Measurements from ENCODE around the gene EIF2AK3. TPM values are rescaled to one million over a fixed set of nuclear protein-coding genes. Genes with fewer than 3 reads are reported as not detected.

EIF2AK3 gene
- total and polyA plus RNA-seq, 2 of the 13 experiments (the other 11 are each of a cell fraction or from before 2014, with no cell fraction given): 10.3 to 30.6 TPM

DNA sequence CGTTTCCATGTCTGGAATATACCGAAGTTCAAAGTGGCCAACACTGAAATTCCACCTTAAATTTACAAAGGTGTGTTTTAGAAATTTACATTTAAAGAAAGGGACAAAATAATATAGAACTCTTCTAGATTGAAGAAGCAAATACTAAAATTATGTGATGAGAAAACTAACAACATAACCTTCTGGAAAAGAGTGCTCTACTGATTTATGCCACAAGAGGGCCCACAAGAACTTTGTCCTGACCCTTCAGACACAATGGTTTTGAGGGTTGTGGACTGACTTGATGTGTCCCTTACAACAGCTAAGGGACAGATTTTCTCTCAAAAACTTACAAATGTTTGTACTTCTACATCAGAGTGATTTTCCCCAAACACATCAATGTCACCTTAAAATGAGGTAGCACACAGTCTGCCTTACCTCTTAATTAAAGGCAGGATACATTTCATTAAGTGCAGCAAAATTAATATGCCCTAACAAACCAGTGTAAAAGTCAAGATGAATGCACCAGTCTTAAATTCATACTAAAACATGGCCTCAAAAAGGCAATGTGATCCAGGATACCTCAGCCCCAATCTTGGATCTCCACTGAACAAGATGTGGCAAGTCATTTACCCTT, 36.2 kb downstream of the EIF2AK3 start (continued):
- TF ChIP-seq MIXL1 (CRISPR knock-in tag; IDR thresholded peaks at IDR 0.05) (0 out of 2 replicates have a peak, but pooled peaks have one; percentile 19), ELF1 (CRISPR knock-in tag; IDR thresholded peaks at IDR 0.05) (no peak), GLI4 (CRISPR knock-in tag; IDR thresholded peaks at IDR 0.05; ENCODE audit: borderline replicate concordance) (no peak), MXD4 (CRISPR knock-in tag; IDR thresholded peaks at IDR 0.05) (no peak), ZNF510 (CRISPR knock-in tag; IDR thresholded peaks at IDR 0.05; ENCODE audit: low read depth) (no peak), CBX5 (CRISPR knock-in tag; IDR thresholded peaks at IDR 0.05; ENCODE audit: borderline replicate concordance) (no peak), NR2F6 (IDR thresholded peaks at IDR 0.05) (0 out of 2 replicates have a peak, but pooled peaks have one; percentile 8), NR2F6 (CRISPR knock-in tag; IDR thresholded peaks at IDR 0.05) (no peak), YY1 (IDR thresholded peaks at IDR 0.05; ENCODE audit: insufficient read depth, insufficient replicate concordance, low read depth, low read length) (no peak), MED13 (CRISPR knock-in tag; IDR thresholded peaks at IDR 0.05) (no peak), ZSCAN12 (CRISPR knock-in tag; IDR thresholded peaks at IDR 0.05) (no peak), NCOR1 (IDR thresholded peaks at IDR 0.05; ENCODE audit: borderline replicate concordance, low read length) (no peak), ZNF12 (CRISPR knock-in tag; IDR thresholded peaks at IDR 0.05) (no peak), ZFP1 (CRISPR knock-in tag; IDR thresholded peaks at IDR 0.05) (no peak), SP1 (IDR thresholded peaks at IDR 0.05) (no peak), SP1 (CRISPR knock-in tag; IDR thresholded peaks at IDR 0.05) (no peak)
- TF ChIP-seq, protein P1, sequence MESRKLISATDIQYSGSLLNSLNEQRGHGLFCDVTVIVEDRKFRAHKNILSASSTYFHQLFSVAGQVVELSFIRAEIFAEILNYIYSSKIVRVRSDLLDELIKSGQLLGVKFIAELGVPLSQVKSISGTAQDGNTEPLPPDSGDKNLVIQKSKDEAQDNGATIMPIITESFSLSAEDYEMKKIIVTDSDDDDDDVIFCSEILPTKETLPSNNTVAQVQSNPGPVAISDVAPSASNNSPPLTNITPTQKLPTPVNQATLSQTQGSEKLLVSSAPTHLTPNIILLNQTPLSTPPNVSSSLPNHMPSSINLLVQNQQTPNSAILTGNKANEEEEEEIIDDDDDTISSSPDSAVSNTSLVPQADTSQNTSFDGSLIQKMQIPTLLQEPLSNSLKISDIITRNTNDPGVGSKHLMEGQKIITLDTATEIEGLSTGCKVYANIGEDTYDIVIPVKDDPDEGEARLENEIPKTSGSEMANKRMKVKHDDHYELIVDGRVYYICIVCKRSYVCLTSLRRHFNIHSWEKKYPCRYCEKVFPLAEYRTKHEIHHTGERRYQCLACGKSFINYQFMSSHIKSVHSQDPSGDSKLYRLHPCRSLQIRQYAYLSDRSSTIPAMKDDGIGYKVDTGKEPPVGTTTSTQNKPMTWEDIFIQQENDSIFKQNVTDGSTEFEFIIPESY (CRISPR knock-in tag; IDR thresholded peaks at IDR 0.05): no peak
- TF ChIP-seq, protein P2, sequence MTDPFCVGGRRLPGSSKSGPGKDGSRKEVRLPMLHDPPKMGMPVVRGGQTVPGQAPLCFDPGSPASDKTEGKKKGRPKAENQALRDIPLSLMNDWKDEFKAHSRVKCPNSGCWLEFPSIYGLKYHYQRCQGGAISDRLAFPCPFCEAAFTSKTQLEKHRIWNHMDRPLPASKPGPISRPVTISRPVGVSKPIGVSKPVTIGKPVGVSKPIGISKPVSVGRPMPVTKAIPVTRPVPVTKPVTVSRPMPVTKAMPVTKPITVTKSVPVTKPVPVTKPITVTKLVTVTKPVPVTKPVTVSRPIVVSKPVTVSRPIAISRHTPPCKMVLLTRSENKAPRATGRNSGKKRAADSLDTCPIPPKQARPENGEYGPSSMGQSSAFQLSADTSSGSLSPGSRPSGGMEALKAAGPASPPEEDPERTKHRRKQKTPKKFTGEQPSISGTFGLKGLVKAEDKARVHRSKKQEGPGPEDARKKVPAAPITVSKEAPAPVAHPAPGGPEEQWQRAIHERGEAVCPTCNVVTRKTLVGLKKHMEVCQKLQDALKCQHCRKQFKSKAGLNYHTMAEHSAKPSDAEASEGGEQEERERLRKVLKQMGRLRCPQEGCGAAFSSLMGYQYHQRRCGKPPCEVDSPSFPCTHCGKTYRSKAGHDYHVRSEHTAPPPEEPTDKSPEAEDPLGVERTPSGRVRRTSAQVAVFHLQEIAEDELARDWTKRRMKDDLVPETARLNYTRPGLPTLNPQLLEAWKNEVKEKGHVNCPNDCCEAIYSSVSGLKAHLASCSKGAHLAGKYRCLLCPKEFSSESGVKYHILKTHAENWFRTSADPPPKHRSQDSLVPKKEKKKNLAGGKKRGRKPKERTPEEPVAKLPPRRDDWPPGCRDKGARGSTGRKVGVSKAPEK (CRISPR knock-in tag; IDR thresholded peaks at IDR 0.05; ENCODE audit: borderline replicate concordance): no peak
- TF ChIP-seq, protein P3, sequence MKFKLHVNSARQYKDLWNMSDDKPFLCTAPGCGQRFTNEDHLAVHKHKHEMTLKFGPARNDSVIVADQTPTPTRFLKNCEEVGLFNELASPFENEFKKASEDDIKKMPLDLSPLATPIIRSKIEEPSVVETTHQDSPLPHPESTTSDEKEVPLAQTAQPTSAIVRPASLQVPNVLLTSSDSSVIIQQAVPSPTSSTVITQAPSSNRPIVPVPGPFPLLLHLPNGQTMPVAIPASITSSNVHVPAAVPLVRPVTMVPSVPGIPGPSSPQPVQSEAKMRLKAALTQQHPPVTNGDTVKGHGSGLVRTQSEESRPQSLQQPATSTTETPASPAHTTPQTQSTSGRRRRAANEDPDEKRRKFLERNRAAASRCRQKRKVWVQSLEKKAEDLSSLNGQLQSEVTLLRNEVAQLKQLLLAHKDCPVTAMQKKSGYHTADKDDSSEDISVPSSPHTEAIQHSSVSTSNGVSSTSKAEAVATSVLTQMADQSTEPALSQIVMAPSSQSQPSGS (CRISPR knock-in tag; IDR thresholded peaks at IDR 0.05): no peak
- TF ChIP-seq, protein P4, sequence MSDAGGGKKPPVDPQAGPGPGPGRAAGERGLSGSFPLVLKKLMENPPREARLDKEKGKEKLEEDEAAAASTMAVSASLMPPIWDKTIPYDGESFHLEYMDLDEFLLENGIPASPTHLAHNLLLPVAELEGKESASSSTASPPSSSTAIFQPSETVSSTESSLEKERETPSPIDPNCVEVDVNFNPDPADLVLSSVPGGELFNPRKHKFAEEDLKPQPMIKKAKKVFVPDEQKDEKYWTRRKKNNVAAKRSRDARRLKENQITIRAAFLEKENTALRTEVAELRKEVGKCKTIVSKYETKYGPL (CRISPR knock-in tag; IDR thresholded peaks at IDR 0.05): no peak
- TF ChIP-seq, protein P5, sequence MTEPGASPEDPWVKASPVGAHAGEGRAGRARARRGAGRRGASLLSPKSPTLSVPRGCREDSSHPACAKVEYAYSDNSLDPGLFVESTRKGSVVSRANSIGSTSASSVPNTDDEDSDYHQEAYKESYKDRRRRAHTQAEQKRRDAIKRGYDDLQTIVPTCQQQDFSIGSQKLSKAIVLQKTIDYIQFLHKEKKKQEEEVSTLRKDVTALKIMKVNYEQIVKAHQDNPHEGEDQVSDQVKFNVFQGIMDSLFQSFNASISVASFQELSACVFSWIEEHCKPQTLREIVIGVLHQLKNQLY (CRISPR knock-in tag; IDR thresholded peaks at IDR 0.05): no peak
- TF ChIP-seq, protein P6, sequence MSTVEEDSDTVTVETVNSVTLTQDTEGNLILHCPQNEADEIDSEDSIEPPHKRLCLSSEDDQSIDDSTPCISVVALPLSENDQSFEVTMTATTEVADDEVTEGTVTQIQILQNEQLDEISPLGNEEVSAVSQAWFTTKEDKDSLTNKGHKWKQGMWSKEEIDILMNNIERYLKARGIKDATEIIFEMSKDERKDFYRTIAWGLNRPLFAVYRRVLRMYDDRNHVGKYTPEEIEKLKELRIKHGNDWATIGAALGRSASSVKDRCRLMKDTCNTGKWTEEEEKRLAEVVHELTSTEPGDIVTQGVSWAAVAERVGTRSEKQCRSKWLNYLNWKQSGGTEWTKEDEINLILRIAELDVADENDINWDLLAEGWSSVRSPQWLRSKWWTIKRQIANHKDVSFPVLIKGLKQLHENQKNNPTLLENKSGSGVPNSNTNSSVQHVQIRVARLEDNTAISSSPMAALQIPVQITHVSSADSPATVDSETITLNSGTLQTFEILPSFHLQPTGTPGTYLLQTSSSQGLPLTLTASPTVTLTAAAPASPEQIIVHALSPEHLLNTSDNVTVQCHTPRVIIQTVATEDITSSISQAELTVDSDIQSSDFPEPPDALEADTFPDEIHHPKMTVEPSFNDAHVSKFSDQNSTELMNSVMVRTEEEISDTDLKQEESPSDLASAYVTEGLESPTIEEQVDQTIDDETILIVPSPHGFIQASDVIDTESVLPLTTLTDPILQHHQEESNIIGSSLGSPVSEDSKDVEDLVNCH (CRISPR knock-in tag; IDR thresholded peaks at IDR 0.05): no peak
